GM19099 (cell line): ENCODE measurements around the gene GTPBP1.

Experiments used
- POLR2A ChIP-seq: IDR thresholded peaks from 3 replicates; pipeline ENCODE4 v1.6.1; 2011; ENCODE audit warnings: low read depth; ENCODE audit not compliant: insufficient read length; ENCODE audit errors: extremely low read depth

The GTPBP1 gene

GRCh38 chr22:38751422-38752346, 45.9 kb downstream of the GTPBP1 start:
- peak; percentile 37 for TF ChIP-seq POLR2A

- peak; percentile 9 for TF ChIP-seq POLR2A
Observed at GRCh38 chr22:38753948-38754750, 48.4 kb downstream of the GTPBP1 start.

GRCh38 chr22:38754751-38755154, 49.0 kb downstream of the GTPBP1 start:
- TF ChIP-seq POLR2A = no peak

- no peak for TF ChIP-seq POLR2A
Observed at GRCh38 chr22:38755155-38755910, 49.6 kb downstream of the GTPBP1 start.

GRCh38 chr22:38755911-38756532, 50.3 kb downstream of the GTPBP1 start, which contains the start of gene SUN2:
Gene SUN2, minus strand, starts transcription at chr22:38755998. Its CDS starts 3,370 bp downstream, at chr22:38752628.
- peak; percentile 81 for TF ChIP-seq POLR2A

GRCh38 chr22:38756711-38757463, 51.1 kb downstream of the GTPBP1 start:
- TF ChIP-seq POLR2A = no peak

- no peak for TF ChIP-seq POLR2A
Observed at GRCh38 chr22:38757464-38757757, 51.7 kb downstream of the GTPBP1 start.

GRCh38 chr22:38758276-38758945, 52.7 kb downstream of the GTPBP1 start:
- TF ChIP-seq POLR2A = no peak

GRCh38 chr22:38759005-38759404, 53.3 kb downstream of the GTPBP1 start:
- TF ChIP-seq POLR2A = no peak

GRCh38 chr22:38760477-38761201, 54.9 kb downstream of the GTPBP1 start:
- no peak for TF ChIP-seq POLR2A

- TF ChIP-seq POLR2A = no peak
Observed at GRCh38 chr22:38761202-38762162, 55.7 kb downstream of the GTPBP1 start.

- TF ChIP-seq POLR2A = no peak
Observed at GRCh38 chr22:38762551-38762983, 56.8 kb downstream of the GTPBP1 start.
